ENCODE data around the gene CCDC170. TPM values are rescaled to one million over a fixed set of nuclear protein-coding genes. Genes with fewer than 3 reads are reported as not detected.

The CCDC170 gene
- total and polyA plus RNA-seq, 2 donors (not counting 1 experiment from before 2014, with no cell fraction given), result 0.76 to 0.83 TPM

- Histone ChIP-seq H3K27ac (ENCODE audit: insufficient read depth, low read length) (no peak overlapping the region), H3K4me2 (ENCODE audit: extremely low read depth, insufficient read depth, low read length) (no peak overlapping the region)
Measured at GRCh38 chr6:151561238-151561637, 67.4 kb downstream of the CCDC170 start.

GRCh38 chr6:151564654-151565053 is 70.8 kb downstream of the CCDC170 start:
- no peak overlapping the region for H2AFZ ChIP-seq (ENCODE audit: low read length)
- no peak overlapping the region for H3K27ac ChIP-seq (ENCODE audit: insufficient read depth, low read length)
- H3K27me3 ChIP-seq (ENCODE audit: control insufficient read depth, insufficient read depth, low read length), result no peaks in the 10 kb centered on the region
- H3K4me3 ChIP-seq (replicated peaks in 1 of 4; ENCODE audit: control extremely low read depth in 1 of 4, insufficient read depth in 1 of 4, low read depth in 3 of 4, low read length in 4 of 4), result no peak overlapping the region
- TF ChIP-seq CTCF (conservative IDR thresholded peaks at IDR 0.05 in 1 of 2, IDR thresholded peaks at IDR 0.05 in 1 of 2; ENCODE audit: low read depth in 1 of 2, low read length in 2 of 2) (no peak), EZH2 (IDR thresholded peaks at IDR 0.05; ENCODE audit: low read length, missing control alignments) (no peak)
- no peak for DNase-seq (ENCODE audit: low read depth in 2 of 2)
- H3K9me3 ChIP-seq (ENCODE audit: control insufficient read depth, insufficient read depth, low read depth, low read length), result no peaks in the 10 kb centered on the region
- H4K20me1 ChIP-seq (ENCODE audit: control insufficient read depth, extremely low read depth, insufficient read depth, low read length), result no peaks in the 10 kb centered on the region
- no peak overlapping the region for H3K4me2 ChIP-seq (ENCODE audit: extremely low read depth, insufficient read depth, low read length)
- no peaks in the 10 kb centered on the region for H3K79me2 ChIP-seq (ENCODE audit: control insufficient read depth, insufficient read depth, low read length)
- no peaks in the 10 kb centered on the region for H3K36me3 ChIP-seq (ENCODE audit: control insufficient read depth, insufficient read depth, low read length)
- no peak overlapping the region for H3K9ac ChIP-seq (ENCODE audit: insufficient read depth, low read length)
- no peaks in the 10 kb centered on the region for H3K4me1 ChIP-seq (ENCODE audit: control insufficient read depth, extremely low read depth, insufficient read depth, low read length)

More at GRCh38 chr6:151561238-151561637, 67.4 kb downstream of the CCDC170 start:
- no peak overlapping the region for H2AFZ ChIP-seq (ENCODE audit: low read length)
- no peak overlapping the region for H3K9ac ChIP-seq (ENCODE audit: insufficient read depth, low read length)
- H3K79me2 ChIP-seq (ENCODE audit: control insufficient read depth, insufficient read depth, low read length), result no peaks in the 10 kb centered on the region
- H3K4me1 ChIP-seq (ENCODE audit: control insufficient read depth, extremely low read depth, insufficient read depth, low read length), result no peaks in the 10 kb centered on the region
- H3K9me3 ChIP-seq (ENCODE audit: control insufficient read depth, insufficient read depth, low read depth, low read length), result no peaks in the 10 kb centered on the region
- no peaks in the 10 kb centered on the region for H4K20me1 ChIP-seq (ENCODE audit: control insufficient read depth, extremely low read depth, insufficient read depth, low read length)
- no peak overlapping the region for H3K4me3 ChIP-seq (replicated peaks in 1 of 4; ENCODE audit: control extremely low read depth in 1 of 4, insufficient read depth in 1 of 4, low read depth in 3 of 4, low read length in 4 of 4)
- no peaks in the 10 kb centered on the region for H3K27me3 ChIP-seq (ENCODE audit: control insufficient read depth, insufficient read depth, low read length)
- TF ChIP-seq EZH2 (IDR thresholded peaks at IDR 0.05; ENCODE audit: low read length, missing control alignments) (no peak), CTCF (conservative IDR thresholded peaks at IDR 0.05 in 1 of 2, IDR thresholded peaks at IDR 0.05 in 1 of 2; ENCODE audit: low read depth in 1 of 2, low read length in 2 of 2) (no peak)
- H3K36me3 ChIP-seq (ENCODE audit: control insufficient read depth, insufficient read depth, low read length), result no peaks in the 10 kb centered on the region
- DNase-seq (ENCODE audit: low read depth in 2 of 2), result no peak

GRCh38 chr6:151565940-151566339 is 72.1 kb downstream of the CCDC170 start:
- no peak overlapping the region for H3K27ac ChIP-seq (ENCODE audit: insufficient read depth, low read length)
- no peak overlapping the region for H3K9ac ChIP-seq (ENCODE audit: insufficient read depth, low read length)
- DNase-seq (ENCODE audit: low read depth in 2 of 2), result no peak
- no peaks in the 10 kb centered on the region for H4K20me1 ChIP-seq (ENCODE audit: control insufficient read depth, extremely low read depth, insufficient read depth, low read length)
- no peaks in the 10 kb centered on the region for H3K27me3 ChIP-seq (ENCODE audit: control insufficient read depth, insufficient read depth, low read length)
- H2AFZ ChIP-seq (ENCODE audit: low read length), result no peak overlapping the region
- no peaks in the 10 kb centered on the region for H3K4me1 ChIP-seq (ENCODE audit: control insufficient read depth, extremely low read depth, insufficient read depth, low read length)
- H3K4me3 ChIP-seq (replicated peaks in 1 of 4; ENCODE audit: control extremely low read depth in 1 of 4, insufficient read depth in 1 of 4, low read depth in 3 of 4, low read length in 4 of 4), result no peak overlapping the region
- TF ChIP-seq EZH2 (IDR thresholded peaks at IDR 0.05; ENCODE audit: low read length, missing control alignments), result no peak
- TF ChIP-seq CTCF (conservative IDR thresholded peaks at IDR 0.05 in 1 of 2, IDR thresholded peaks at IDR 0.05 in 1 of 2; ENCODE audit: low read depth in 1 of 2, low read length in 2 of 2), result no peak
- H3K36me3 ChIP-seq (ENCODE audit: control insufficient read depth, insufficient read depth, low read length), result no peaks in the 10 kb centered on the region
- H3K4me2 ChIP-seq (ENCODE audit: extremely low read depth, insufficient read depth, low read length), result no peak overlapping the region
- H3K9me3 ChIP-seq (ENCODE audit: control insufficient read depth, insufficient read depth, low read depth, low read length), result no peaks in the 10 kb centered on the region
- no peaks in the 10 kb centered on the region for H3K79me2 ChIP-seq (ENCODE audit: control insufficient read depth, insufficient read depth, low read length)
